ENCODE measurements around the gene RCBTB1.
"Not testable (repeated sequence)": the region's sequence is repeated elsewhere in the genome, so short reads cannot be mapped to it uniquely, and the experiment has no call there.

The RCBTB1 gene

GRCh38 chr13:49569993-49570689, 15.2 kb downstream of the RCBTB1 start:
- Histone ChIP-seq H3K9me3 (no peaks in the 10 kb centered on the region), H3K36me3 (no peaks in the 10 kb centered on the region), H3K27ac (no peak overlapping the region), H3K4me3 (ENCODE audit: low read depth in 1 of 2, low read length in 1 of 2) (no peak overlapping the region), H3K4me1 (ENCODE audit: control insufficient read depth in 1 of 2, insufficient read depth in 1 of 2, low read depth in 1 of 2, low read length in 1 of 2) (no peaks in the 10 kb centered on the region), H3K27me3 (no peaks in the 10 kb centered on the region)
- TF ChIP-seq CTCF (IDR thresholded peaks at IDR 0.05) = no peak

GRCh38 chr13:49567491-49567890, 17.9 kb downstream of the RCBTB1 start:
- Histone ChIP-seq H3K27ac (no peak overlapping the region), H3K4me1 (ENCODE audit: control insufficient read depth in 1 of 2, insufficient read depth in 1 of 2, low read depth in 1 of 2, low read length in 1 of 2) (no peaks in the 10 kb centered on the region), H3K9me3 (no peaks in the 10 kb centered on the region), H3K4me3 (ENCODE audit: low read depth in 1 of 2, low read length in 1 of 2) (no peak overlapping the region), H3K27me3 (no peaks in the 10 kb centered on the region), H3K36me3 (no peaks in the 10 kb centered on the region)
- TF ChIP-seq CTCF (IDR thresholded peaks at IDR 0.05) = no peak

GRCh38 chr13:49566461-49566860, 18.9 kb downstream of the RCBTB1 start:
- Histone ChIP-seq H3K36me3 (no peaks in the 10 kb centered on the region), H3K4me1 (ENCODE audit: control insufficient read depth in 1 of 2, insufficient read depth in 1 of 2, low read depth in 1 of 2, low read length in 1 of 2) (no peaks in the 10 kb centered on the region), H3K27me3 (no peaks in the 10 kb centered on the region), H3K4me3 (ENCODE audit: low read depth in 1 of 2, low read length in 1 of 2) (no peak overlapping the region), H3K9me3 (no peaks in the 10 kb centered on the region), H3K27ac (no peak overlapping the region)
- no peak for TF ChIP-seq CTCF (IDR thresholded peaks at IDR 0.05)

- H3K27ac ChIP-seq; H3K9me3 ChIP-seq; H3K36me3 ChIP-seq; H3K4me3 ChIP-seq (ENCODE audit: low read depth in 1 of 2, low read length in 1 of 2); H3K27me3 ChIP-seq; H3K4me1 ChIP-seq (ENCODE audit: control insufficient read depth in 1 of 2, insufficient read depth in 1 of 2, low read depth in 1 of 2, low read length in 1 of 2): not testable (repeated sequence)
These were observed 19.9 kb downstream of the RCBTB1 start for GRCh38 chr13:49565461-49565860.

GRCh38 chr13:49563516-49563915, 21.8 kb downstream of the RCBTB1 start:
- H3K27me3 ChIP-seq = no peaks in the 10 kb centered on the region
- no peak overlapping the region for H3K4me3 ChIP-seq (ENCODE audit: low read depth in 1 of 2, low read length in 1 of 2)
- H3K27ac ChIP-seq = no peak overlapping the region
- H3K36me3 ChIP-seq = peaks cover 16% of the 10 kb centered on the region
- no peaks in the 10 kb centered on the region for H3K9me3 ChIP-seq
- no peaks in the 10 kb centered on the region for H3K4me1 ChIP-seq (ENCODE audit: control insufficient read depth in 1 of 2, insufficient read depth in 1 of 2, low read depth in 1 of 2, low read length in 1 of 2)
- TF ChIP-seq CTCF (IDR thresholded peaks at IDR 0.05) = no peak

- Histone ChIP-seq H3K4me1 (ENCODE audit: control insufficient read depth in 1 of 2, insufficient read depth in 1 of 2, low read depth in 1 of 2, low read length in 1 of 2) (no peaks in the 10 kb centered on the region), H3K27me3 (no peaks in the 10 kb centered on the region), H3K27ac (no peak overlapping the region), H3K4me3 (ENCODE audit: low read depth in 1 of 2, low read length in 1 of 2) (no peak overlapping the region), H3K9me3 (no peaks in the 10 kb centered on the region), H3K36me3 (peaks cover 22% of the 10 kb centered on the region)
- TF ChIP-seq CTCF (IDR thresholded peaks at IDR 0.05) = no peak
These were observed 24.3 kb downstream of the RCBTB1 start for GRCh38 chr13:49561062-49561410.
